Bronchial epithelial cell (primary cell): Measurements from ENCODE around the gene CA10. TPM values are rescaled to one million over a fixed set of nuclear protein-coding genes. Genes with fewer than 3 reads are reported as not detected.

Experiments used
- DNase-seq: peaks from one replicate; pipeline ENCODE4 v3.0.0-alpha.2; 2010; ENCODE audit warnings: low read depth
- FAIRE-seq: peaks from 2 replicates; lab custom pipeline; 2011; peaks lifted over from hg19 to GRCh38; lab: Jason Lieb, UNC
- H3K27me3 ChIP-seq: 2 replicates; pipeline ENCODE4 v1.5.1; 2011; ENCODE audit warnings: low read length; ENCODE audit not compliant: control insufficient read depth, insufficient read depth
- H3K36me3 ChIP-seq: 2 replicates; pipeline ENCODE4 v1.5.1; 2011; ENCODE audit warnings: low read length; ENCODE audit not compliant: control insufficient read depth, insufficient read depth
- H3K4me3 ChIP-seq: 2 replicates; pipeline ENCODE4 v1.5.1; 2011; ENCODE audit warnings: mild to moderate bottlenecking, low read depth, low read length, control low read depth
- CTCF ChIP-seq: IDR thresholded peaks from 2 replicates; pipeline ENCODE4 v1.5.1; 2011; ENCODE audit warnings: mild to moderate bottlenecking, moderate library complexity, low read length, control low read depth, inconsistent platforms; ENCODE audit not compliant: insufficient read depth, severe bottlenecking
- total RNA-seq: library from RNA; depleted of rRNA; stranded (reverse); fragments of >200 nt; gene quantifications from 2 replicates; pipeline ENCODE4 v1.2.1, GENCODE V29; 2014

The CA10 gene
- total RNA-seq, 1 donor from 2014 or later: not detected

DNA sequence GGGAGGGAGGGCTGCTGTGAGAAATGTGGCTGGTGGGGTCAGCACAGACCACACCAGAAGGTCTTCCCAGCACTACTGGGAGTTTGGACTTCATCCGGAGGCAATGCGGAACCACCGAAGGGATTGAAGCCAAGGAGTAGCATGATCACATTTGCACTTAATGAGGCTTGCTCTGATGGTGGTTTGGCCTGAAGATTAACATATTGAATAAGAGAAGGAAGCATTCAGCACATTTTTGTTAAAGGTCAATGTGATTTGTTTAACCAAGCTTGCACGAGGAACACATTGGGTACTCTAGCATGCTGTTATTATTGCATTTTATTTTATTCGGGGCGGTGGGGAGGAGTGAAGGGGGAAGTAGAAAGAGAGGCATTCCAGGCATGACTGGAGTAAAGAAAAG lies 519.5 kb downstream of the CA10 start:
- DNase-seq (no peak), FAIRE-seq (no peak)
- no peaks in the 10 kb centered on the region for H3K36me3 ChIP-seq
- no peaks in the 10 kb centered on the region for H3K27me3 ChIP-seq
- no peak overlapping the region for H3K4me3 ChIP-seq
- no peak for TF ChIP-seq CTCF

DNA sequence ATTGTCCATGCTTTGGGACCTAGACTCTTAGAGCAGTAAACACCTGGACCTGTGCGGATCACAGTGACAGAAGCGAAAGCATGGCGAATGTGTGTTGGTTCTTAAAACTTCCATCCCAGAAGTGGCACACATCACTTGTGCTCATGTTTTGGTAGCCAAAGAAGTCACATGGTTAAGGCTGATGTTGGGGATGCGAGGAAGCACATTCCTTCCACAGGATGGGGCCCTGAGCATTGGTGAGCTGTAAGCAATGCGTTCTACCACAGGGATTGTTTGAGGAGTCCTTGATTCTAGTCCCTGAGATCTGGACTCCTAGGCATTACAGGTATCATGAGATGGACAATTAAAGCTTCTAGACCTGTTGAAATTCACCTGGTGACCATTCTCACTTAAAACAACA lies 522.2 kb downstream of the CA10 start:
- Histone ChIP-seq H3K27me3 (no peaks in the 10 kb centered on the region), H3K4me3 (no peak overlapping the region), H3K36me3 (no peaks in the 10 kb centered on the region)
- DNase-seq (peak; percentile 10), FAIRE-seq (peak; percentile 36)
- no peak for TF ChIP-seq CTCF

- DNase-seq (no peak), FAIRE-seq (no peak)
- no peaks in the 10 kb centered on the region for H3K36me3 ChIP-seq
- H3K4me3 ChIP-seq: no peak overlapping the region
- TF ChIP-seq CTCF: no peak
- no peaks in the 10 kb centered on the region for H3K27me3 ChIP-seq
Observed at GRCh38 chr17:51630101-51630671, 528.3 kb downstream of the CA10 start.

DNA sequence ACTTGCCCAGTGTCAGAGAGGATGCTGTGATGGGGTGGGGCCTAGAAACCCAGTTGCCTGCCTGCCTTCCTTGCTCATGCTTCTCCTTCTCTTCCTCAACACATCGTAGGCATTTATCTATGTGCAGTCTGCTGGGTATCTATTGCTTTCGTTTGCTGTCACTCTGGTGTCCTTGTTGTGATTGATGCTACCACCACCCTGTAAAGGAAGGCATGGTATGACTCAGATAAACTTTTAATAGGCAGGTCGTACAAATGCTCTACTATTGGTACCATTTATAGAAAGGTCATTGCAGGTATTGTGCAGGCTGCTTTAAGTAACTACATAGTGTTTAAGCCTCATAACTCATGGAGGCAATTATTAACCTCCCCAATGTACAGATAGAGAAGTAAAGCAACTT lies 529.3 kb downstream of the CA10 start:
- TF ChIP-seq CTCF: no peak
- no peak overlapping the region for H3K4me3 ChIP-seq
- H3K36me3 ChIP-seq: no peaks in the 10 kb centered on the region
- DNase-seq: no peak
- no peak for FAIRE-seq
- no peaks in the 10 kb centered on the region for H3K27me3 ChIP-seq

GRCh38 chr17:51627779-51628178 lies 530.7 kb downstream of the CA10 start:
- H3K27me3 ChIP-seq: no peaks in the 10 kb centered on the region
- no peak for TF ChIP-seq CTCF

GRCh38 chr17:51618476-51618875 lies 540.0 kb downstream of the CA10 start:
- Histone ChIP-seq H3K27me3 (no peaks in the 10 kb centered on the region), H3K36me3 (no peaks in the 10 kb centered on the region), H3K4me3 (no peak overlapping the region)
- DNase-seq (no peak), FAIRE-seq (no peak)
- no peak for TF ChIP-seq CTCF

More at GRCh38 chr17:51627779-51628178, 530.7 kb downstream of the CA10 start:
- no peak overlapping the region for H3K4me3 ChIP-seq
- FAIRE-seq: peak; percentile 43
- no peaks in the 10 kb centered on the region for H3K36me3 ChIP-seq
- no peak for DNase-seq
